ENCODE data around the gene UBE2L3.

Gene UBE2L3

DNA sequence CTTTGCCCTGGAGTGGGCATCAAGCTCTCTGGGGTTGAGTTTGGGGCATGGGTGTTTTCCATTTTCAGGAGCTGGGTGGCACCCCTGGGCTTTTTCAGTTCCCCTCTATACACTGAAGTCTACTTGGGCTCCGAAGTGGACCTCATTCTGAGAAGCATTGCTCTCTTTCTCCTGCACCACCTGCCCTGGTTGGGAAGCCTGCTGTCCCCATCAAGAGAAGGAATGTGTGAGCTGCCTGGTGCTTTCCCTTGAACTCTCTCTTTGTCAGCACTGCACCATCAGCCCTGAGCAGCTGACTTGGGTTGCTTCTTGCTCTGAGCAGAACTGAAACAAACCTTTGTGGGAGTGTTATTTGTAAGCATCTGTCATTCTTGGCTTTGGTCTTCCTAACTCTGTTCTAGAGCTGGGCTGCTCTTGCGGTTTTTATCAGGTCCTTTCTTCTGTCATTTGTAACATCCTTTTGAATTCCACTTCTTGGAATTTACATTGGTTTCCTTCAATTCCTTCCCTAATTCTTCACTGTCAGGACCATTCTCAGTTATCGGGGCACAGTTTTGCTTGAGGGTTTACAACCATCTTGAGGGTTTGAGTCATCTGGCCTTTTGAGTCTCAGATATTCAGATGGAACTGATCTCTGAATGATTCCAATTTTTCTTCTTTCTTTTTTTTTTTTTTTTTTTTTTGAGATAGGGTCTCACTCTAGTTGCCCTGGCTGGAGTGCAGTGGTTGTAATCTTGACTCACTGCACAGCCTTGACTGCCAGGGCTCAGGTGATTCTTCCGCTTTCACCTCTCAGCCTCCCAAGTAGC is 20.5 kb downstream of the UBE2L3 start:
- in situ Hi-C loops (cut with MboI; ENCODE audit: low sequenced_read_pairs, unreplicated experiment): no loop called here
- TF ChIP-seq, protein P1, sequence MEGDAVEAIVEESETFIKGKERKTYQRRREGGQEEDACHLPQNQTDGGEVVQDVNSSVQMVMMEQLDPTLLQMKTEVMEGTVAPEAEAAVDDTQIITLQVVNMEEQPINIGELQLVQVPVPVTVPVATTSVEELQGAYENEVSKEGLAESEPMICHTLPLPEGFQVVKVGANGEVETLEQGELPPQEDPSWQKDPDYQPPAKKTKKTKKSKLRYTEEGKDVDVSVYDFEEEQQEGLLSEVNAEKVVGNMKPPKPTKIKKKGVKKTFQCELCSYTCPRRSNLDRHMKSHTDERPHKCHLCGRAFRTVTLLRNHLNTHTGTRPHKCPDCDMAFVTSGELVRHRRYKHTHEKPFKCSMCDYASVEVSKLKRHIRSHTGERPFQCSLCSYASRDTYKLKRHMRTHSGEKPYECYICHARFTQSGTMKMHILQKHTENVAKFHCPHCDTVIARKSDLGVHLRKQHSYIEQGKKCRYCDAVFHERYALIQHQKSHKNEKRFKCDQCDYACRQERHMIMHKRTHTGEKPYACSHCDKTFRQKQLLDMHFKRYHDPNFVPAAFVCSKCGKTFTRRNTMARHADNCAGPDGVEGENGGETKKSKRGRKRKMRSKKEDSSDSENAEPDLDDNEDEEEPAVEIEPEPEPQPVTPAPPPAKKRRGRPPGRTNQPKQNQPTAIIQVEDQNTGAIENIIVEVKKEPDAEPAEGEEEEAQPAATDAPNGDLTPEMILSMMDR (IDR thresholded peaks at IDR 0.05; ENCODE audit: borderline replicate concordance, control extremely low read depth, extremely low read depth, insufficient read depth, missing control alignments): no peak
- DNase-seq (ENCODE audit: low spot score): peak; percentile 84

DNA sequence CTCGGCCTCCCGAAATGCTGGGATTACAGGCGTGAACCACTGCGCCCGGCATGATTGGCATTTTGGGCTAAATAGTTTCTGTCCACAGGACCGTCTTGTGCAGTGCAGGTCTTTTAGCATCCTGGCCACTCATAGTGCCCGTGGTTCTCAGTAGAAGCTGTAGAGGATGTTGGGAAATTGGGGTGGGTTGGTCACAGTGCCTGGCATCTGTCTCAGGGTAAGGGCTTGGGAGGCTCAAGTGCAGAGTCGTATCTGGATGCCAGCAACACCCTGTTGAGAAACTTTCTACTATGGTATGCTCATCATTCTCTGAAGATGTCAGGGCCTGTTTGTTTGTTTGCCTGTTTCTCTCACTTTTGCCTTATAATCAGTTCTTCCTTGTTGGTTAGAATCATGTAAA is 21.9 kb downstream of the UBE2L3 start:
- in situ Hi-C loops (cut with MboI; ENCODE audit: low sequenced_read_pairs, unreplicated experiment): no loop called here
- DNase-seq (ENCODE audit: low spot score): no peak
- TF ChIP-seq, protein P1 (IDR thresholded peaks at IDR 0.05; ENCODE audit: borderline replicate concordance, control extremely low read depth, extremely low read depth, insufficient read depth, missing control alignments): no peak

DNA sequence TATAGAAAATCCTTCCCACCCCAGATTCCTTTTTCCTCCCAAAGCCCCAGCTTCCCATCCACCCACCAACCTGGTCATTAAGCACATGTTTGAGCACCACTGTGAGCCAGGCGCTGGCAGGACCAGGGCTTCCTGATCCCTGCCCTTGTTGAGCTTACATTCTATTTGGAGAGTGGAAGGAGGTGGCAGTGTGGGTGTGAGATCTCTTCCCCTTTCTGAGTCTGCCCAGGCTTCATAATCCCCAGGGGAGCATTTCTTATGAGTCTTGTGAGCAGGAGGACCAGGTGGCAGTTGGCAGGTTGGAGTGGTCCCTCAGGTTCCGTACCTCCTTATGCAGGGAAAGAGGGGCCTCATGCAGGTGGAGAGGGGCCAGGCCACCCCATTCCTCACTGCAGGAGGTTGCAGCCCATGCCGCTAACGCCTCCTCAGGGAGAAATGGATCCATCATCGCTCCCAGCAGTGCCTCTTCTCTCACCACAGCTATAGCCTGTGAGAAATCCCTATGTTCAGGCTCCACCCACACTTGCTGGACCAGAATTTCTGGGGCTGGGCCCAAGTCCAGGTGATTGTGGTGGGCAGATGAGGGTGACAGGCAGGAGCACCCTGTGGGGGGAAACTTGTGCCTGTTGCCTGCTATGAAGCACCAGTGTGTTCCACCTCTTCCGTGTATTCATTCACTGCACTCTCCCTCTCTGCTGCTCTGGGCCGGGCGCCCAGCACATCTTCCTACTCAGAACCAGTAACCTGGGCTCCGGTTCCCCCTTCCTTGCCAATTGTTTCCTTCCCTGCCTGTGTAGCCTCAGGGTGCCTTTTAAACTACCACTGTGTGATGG is 23.5 kb downstream of the UBE2L3 start:
- in situ Hi-C loops (cut with MboI; ENCODE audit: low sequenced_read_pairs, unreplicated experiment): no loop called here
- TF ChIP-seq, protein P1 (IDR thresholded peaks at IDR 0.05; ENCODE audit: borderline replicate concordance, control extremely low read depth, extremely low read depth, insufficient read depth, missing control alignments): no peak
- no peak for DNase-seq (ENCODE audit: low spot score)

DNA sequence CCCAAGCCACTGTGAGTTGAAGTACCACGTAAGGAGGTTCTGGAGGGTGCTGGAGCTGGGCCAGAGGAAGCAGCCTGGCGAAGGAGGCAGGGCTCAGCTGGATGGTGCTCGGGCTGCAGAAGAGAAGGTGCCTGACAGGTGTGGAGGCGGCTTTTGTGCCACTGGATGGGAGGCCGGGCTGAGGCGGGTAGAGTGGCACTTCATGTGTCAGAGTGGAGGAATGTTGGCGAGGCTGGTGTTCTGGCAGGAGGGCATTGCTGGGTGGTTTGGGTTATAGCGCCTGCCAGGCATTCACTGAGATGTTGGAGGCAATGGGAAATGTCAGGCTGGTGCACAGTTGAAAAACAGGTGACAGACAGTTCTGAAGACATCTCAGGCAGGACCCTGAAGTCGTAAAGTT is 24.2 kb downstream of the UBE2L3 start:
- no peak for DNase-seq (ENCODE audit: low spot score)
- in situ Hi-C loops (cut with MboI; ENCODE audit: low sequenced_read_pairs, unreplicated experiment): no loop called here
- TF ChIP-seq, protein P1 (IDR thresholded peaks at IDR 0.05; ENCODE audit: borderline replicate concordance, control extremely low read depth, extremely low read depth, insufficient read depth, missing control alignments): no peak

DNA sequence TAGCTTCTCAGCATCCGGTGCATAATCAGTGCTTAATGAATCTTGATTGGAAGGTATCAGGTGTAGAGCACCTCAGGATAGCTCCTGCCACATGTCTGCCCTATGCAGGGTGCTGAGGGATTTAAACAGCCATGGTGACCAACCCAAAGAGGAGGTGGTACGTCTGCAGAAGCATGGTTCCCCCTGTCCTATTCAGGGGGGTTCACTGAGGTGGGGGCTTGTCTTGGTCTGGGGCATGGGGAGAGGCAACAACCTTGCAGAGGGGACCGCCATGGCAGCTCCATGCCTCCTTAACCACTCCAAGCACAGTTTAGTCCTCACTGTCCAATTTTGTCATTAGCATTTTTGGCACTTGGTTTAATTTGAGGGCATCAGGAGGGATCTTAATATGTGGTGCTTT is 24.9 kb downstream of the UBE2L3 start:
- in situ Hi-C loops (cut with MboI; ENCODE audit: low sequenced_read_pairs, unreplicated experiment): no loop called here
- DNase-seq (ENCODE audit: low spot score): no peak
- TF ChIP-seq, protein P1 (IDR thresholded peaks at IDR 0.05; ENCODE audit: borderline replicate concordance, control extremely low read depth, extremely low read depth, insufficient read depth, missing control alignments): no peak

DNA sequence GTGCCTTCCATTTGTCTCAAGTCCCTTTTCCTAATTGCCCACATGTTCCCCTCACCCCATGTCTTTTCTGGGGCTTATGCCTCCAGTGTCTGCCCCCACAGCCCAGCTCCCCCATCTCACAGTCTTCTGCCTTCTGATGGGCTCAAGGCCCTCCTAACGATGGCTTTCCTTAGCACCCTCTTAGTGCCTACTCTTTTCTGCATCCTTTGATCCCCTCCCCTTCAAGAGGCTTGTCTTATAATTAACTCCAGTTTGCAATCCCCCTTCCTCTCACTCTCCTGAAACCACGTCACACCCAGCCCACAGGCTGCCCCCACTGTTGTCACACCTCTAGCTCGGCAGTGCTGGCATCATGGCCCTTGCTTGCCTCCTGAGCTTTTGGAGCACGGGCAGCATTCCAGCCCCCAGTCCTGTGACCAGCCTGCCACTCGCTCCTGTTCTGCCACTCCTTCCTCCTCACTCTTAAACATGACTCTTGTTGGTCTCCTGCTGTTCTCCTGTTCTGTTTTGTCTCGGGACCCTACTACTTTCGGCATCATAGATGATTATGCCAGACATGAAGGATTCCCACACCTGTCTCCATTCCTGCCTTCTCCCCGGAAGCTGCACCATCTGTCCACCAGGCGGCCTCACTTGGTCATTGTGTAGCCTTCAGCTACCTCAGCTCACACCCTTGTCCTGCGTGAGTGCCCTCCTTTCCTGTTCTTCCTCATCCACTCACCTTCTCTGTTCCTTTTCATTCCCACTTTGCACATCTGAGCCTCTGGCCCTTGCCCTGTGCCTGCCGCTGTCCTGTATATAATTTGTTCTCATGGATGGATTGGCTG is 26.1 kb downstream of the UBE2L3 start:
- TF ChIP-seq, protein P1 (IDR thresholded peaks at IDR 0.05; ENCODE audit: borderline replicate concordance, control extremely low read depth, extremely low read depth, insufficient read depth, missing control alignments): no peak
- DNase-seq (ENCODE audit: low spot score): no peak
- in situ Hi-C loops (cut with MboI; ENCODE audit: low sequenced_read_pairs, unreplicated experiment): no loop called here

Data from GM13976 (cell line).